GM10266 (cell line): ENCODE measurements around the gene SCO2.

Experiments used
- DNase-seq: peaks from one replicate; pipeline ENCODE4 v3.0.0; 2012; ENCODE audit errors: extremely low spot score
- TF ChIP-seq, protein P1 (sequence below): IDR thresholded peaks from 2 replicates; pipeline ENCODE4 v1.5.1; 2012; ENCODE audit warnings: mild to moderate bottlenecking, low read depth; ENCODE audit not compliant: control insufficient read depth, insufficient read depth; ENCODE audit errors: missing control alignments

The SCO2 gene

GRCh38 chr22:50505276-50505775 is 20.1 kb downstream of the SCO2 start:
- DNase-seq = no peak
- TF ChIP-seq, protein P1, sequence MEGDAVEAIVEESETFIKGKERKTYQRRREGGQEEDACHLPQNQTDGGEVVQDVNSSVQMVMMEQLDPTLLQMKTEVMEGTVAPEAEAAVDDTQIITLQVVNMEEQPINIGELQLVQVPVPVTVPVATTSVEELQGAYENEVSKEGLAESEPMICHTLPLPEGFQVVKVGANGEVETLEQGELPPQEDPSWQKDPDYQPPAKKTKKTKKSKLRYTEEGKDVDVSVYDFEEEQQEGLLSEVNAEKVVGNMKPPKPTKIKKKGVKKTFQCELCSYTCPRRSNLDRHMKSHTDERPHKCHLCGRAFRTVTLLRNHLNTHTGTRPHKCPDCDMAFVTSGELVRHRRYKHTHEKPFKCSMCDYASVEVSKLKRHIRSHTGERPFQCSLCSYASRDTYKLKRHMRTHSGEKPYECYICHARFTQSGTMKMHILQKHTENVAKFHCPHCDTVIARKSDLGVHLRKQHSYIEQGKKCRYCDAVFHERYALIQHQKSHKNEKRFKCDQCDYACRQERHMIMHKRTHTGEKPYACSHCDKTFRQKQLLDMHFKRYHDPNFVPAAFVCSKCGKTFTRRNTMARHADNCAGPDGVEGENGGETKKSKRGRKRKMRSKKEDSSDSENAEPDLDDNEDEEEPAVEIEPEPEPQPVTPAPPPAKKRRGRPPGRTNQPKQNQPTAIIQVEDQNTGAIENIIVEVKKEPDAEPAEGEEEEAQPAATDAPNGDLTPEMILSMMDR = no peak

DNA sequence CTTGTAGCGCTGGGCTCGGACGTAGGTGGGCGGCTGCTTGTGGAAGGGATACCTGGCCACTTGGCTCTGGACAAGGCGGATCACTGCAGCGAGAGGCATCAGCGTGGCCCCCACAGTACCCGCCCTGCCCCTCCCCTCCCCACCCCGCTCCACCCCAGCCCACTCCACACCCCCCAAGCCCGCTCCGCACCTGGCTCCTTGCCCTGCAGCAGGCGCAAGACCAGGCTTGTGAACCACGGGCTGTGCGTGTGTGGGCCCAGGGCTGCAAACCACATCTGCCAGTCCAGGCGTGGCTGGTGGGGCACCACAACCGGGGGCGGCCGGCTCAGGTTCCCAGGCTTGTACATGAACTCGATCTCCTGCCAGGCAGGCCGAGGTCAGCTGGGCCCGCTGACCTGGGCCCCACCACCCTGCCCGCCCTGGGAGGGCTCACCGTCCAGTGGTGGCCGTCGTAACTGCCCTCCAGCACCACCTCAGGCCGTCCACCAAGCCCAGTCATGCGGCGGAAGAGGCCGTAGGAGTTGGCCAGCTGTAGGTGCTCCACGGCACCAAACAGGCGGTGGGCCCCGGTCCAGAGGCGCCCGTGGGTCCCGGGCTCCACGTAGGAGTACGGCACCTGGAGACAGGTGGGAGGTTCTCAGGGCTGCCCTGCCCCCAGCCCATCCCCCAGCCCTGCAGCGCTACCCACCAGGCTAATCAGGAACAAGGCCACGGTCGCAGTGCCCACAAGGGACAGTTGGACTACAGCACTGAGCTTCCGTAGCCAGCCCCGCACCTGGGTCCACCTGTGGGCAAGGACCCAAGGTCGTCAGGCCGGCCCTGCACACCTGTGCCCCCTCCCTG is 20.8 kb downstream of the SCO2 start:
- DNase-seq = no peak

DNA sequence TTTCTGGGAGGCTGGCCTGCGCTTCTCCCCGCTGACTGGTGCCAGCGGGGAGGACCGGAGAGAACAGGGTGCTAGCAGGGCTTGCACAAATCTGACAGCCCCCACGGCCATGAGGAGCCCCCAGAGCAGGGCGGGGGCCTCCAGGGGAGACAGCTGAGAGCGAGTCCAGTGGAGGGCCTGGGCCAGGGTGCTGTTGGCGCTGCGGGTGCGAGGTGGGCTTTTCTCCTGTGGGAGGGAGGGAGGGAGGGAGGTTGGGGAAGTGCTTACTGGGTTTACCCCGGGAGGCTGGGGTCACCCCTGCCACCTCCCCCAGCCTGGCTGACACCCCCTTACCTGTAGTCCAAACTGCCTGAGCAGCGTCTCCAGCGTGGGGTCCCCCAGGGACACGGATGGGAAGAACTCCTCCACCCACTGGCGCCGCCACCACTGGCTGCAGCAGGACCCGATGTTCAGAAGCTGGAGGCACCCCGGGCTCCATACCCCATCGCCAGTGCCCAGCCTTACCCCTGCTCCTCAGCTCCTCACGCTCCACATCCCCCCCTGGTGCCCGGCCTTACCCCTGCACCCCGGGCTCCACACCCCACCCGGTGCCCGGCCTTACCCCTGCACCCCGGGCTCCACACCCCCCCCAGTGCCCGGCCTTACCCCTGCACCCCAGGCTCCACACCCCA is 21.8 kb downstream of the SCO2 start:
- DNase-seq = no peak
- TF ChIP-seq, protein P1 = no peak

More for the DNA sequence above, 20.8 kb downstream of the SCO2 start:
- TF ChIP-seq, protein P1 = no peak

- TF ChIP-seq, protein P1 = no peak
- DNase-seq = no peak
These were observed 22.5 kb downstream of the SCO2 start for GRCh38 chr22:50502628-50503474.

DNA sequence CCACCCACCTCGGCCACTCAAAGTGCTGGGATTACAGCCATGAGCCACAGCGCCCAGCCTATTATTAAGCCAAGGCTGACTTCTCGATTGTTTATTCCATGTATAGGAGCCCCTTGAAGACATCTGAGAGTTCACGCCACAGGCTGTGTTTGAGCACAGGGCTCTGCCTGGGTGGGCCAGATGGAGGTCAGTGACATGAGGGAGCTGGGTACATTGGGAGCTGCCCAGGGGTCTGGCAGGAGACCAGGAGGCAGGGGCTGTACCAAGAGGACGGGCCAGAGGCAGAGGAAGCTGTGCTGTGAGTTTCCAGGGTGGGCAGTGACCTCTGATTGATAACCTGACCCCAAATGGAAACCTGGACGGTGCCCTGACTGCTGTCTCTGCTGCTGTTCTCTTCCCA is 23.3 kb downstream of the SCO2 start:
- DNase-seq = no peak
- TF ChIP-seq, protein P1 = no peak

DNA sequence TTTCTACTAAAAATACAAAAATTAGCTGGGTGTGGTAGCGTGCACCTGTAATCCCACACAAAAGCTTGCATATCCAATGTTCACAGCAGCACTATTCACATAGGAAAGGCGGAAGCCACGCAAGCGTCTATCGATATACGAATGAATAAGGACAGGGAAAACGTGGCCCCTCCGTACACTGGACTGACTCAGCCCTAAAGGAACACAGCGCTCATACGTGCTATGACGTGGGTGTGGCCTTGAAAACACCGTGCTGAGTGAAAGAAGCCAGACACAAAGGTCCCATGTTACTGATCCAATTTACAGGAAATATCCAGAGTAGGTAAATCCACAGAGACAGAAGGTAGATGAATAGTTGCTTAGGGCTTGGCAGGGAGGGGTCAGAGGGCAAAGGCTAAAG is 24.9 kb downstream of the SCO2 start:
- TF ChIP-seq, protein P1 = no peak
- no peak for DNase-seq
